Epidermal melanocyte (primary cell): ENCODE data around the gene SLC4A4.

ENCODE experiments used
- DNase-seq: peaks from one replicate; pipeline ENCODE4 v3.0.0; 2011; ENCODE audit warnings: low spot score; ENCODE audit not compliant: insufficient read length

SLC4A4 gene

GRCh38 chr4:71469541-71469940 is 130.7 kb downstream of the SLC4A4 start:
- DNase-seq = no peak

GRCh38 chr4:71470524-71470923 is 131.7 kb downstream of the SLC4A4 start:
- no peak for DNase-seq

- no peak for DNase-seq
Measured at GRCh38 chr4:71472946-71473345, 134.1 kb downstream of the SLC4A4 start.

GRCh38 chr4:71473541-71474240 is 134.9 kb downstream of the SLC4A4 start:
- DNase-seq = no peak

- no peak for DNase-seq
Measured at GRCh38 chr4:71474731-71475130, 135.9 kb downstream of the SLC4A4 start.

- no peak for DNase-seq
Measured at GRCh38 chr4:71476240-71476639, 137.4 kb downstream of the SLC4A4 start.

GRCh38 chr4:71486550-71487343 is 147.9 kb downstream of the SLC4A4 start:
- no peak for DNase-seq

- DNase-seq = no peak
Measured at GRCh38 chr4:71487344-71487920, 148.6 kb downstream of the SLC4A4 start.

GRCh38 chr4:71494539-71494938 is 155.7 kb downstream of the SLC4A4 start:
- DNase-seq = no peak

GRCh38 chr4:71495454-71495853 is 156.6 kb downstream of the SLC4A4 start:
- no peak for DNase-seq

GRCh38 chr4:71497078-71497477 is 158.3 kb downstream of the SLC4A4 start:
- no peak for DNase-seq

GRCh38 chr4:71498002-71498401 is 159.2 kb downstream of the SLC4A4 start:
- no peak for DNase-seq

GRCh38 chr4:71498625-71499024 is 159.8 kb downstream of the SLC4A4 start:
- no peak for DNase-seq

- DNase-seq = no peak
Measured at GRCh38 chr4:71501992-71502391, 163.2 kb downstream of the SLC4A4 start.

- DNase-seq = no peak
Measured at GRCh38 chr4:71518283-71518989, 179.6 kb downstream of the SLC4A4 start.

- no peak for DNase-seq
Measured at GRCh38 chr4:71520308-71520707, 181.5 kb downstream of the SLC4A4 start.

GRCh38 chr4:71520850-71521249 is 182.0 kb downstream of the SLC4A4 start:
- DNase-seq = no peak

- DNase-seq = no peak
Measured at GRCh38 chr4:71524756-71525155, 185.9 kb downstream of the SLC4A4 start.

- DNase-seq = no peak
Measured at GRCh38 chr4:71526637-71527406, 188.0 kb downstream of the SLC4A4 start.

GRCh38 chr4:71532407-71532806 is 193.6 kb downstream of the SLC4A4 start:
- DNase-seq = no peak

- DNase-seq = no peak
Measured at GRCh38 chr4:71533121-71533520, 194.3 kb downstream of the SLC4A4 start.
